ENCODE results near the gene OR2F1.

DNA sequence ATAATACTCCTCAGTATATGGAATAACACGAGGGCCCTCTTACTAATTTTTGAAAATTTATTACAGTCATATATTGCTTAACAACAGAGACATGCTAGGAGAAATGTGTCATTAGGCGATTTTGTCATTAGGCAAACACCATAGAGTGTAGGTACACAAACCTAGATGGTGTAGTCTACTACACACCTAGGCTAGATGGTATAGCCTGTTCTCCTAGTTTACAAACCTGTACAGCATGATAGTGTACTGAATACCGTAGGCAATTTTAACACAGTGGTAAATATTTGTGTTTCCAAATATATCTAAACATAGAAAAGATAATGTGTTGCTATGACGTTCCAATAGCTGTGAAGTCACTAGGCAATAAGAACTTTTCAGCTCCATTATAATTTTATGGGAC, 12.8 kb downstream of the OR2F1 start:
- no peak for TF ChIP-seq CTCF (IDR thresholded peaks at IDR 0.05)
- no peak for TF ChIP-seq POLR2A (IDR thresholded peaks at IDR 0.05)
